Hepatocyte (in vitro differentiated cells): Measurements from ENCODE around the gene KRTAP5-5.

Experiments
- CTCF ChIP-seq: fragments of 200-600 bp; sonication (generic); IDR thresholded peaks from 2 replicates; pipeline ENCODE4 v1.5.1; 2016; ENCODE audit warnings: antibody characterized with exemption, mild to moderate bottlenecking; ENCODE audit not compliant: poor library complexity
- EZH2phosphoT487 ChIP-seq: fragments of 200-600 bp; sonication (generic); IDR thresholded peaks from one replicate; pipeline ENCODE4 v1.6.1; 2018; ENCODE audit warnings: antibody characterized with exemption, mild to moderate bottlenecking, low read depth, moderate library complexity; ENCODE audit not compliant: unreplicated experiment, severe bottlenecking

- peak; percentile 74 for TF ChIP-seq CTCF
- TF ChIP-seq EZH2phosphoT487: no peak
These were observed 10.7 kb downstream of the KRTAP5-5 start for GRCh38 chr11:1640076-1640946.
